Prostate gland (tissue), 2 donors: ENCODE results near the gene ITPR1. TPM values are rescaled to one million over a fixed set of nuclear protein-coding genes. Genes with fewer than 3 reads are reported as not detected.

Experiments used
- DNase-seq: peaks from one replicate; pipeline ENCODE4 v3.0.0-alpha.2; 2019; ENCODE audit warnings: low spot score
- H3K27ac ChIP-seq, 2 donors: fragments of 200-600 bp; sonication (generic); 2 replicates each; pipeline ENCODE4 v1.5.1; 2017 to 2019
- H3K27me3 ChIP-seq: fragments of 200-600 bp; sonication (generic); replicated peaks from 2 replicates; pipeline ENCODE4 v1.5.1; 2019; ENCODE audit not compliant: insufficient read depth
- H3K36me3 ChIP-seq, 2 donors: fragments of 200-600 bp; sonication (generic); 1 replicate in 1 of 2; 2 replicates in 1 of 2; pipeline versions ENCODE4 v1.5.1 to v1.8.1; 2017 to 2019
- H3K4me1 ChIP-seq: fragments of 200-600 bp; sonication (generic); replicated peaks from 2 replicates; pipeline ENCODE4 v1.5.1; 2019
- H3K4me3 ChIP-seq, 2 donors: fragments of 200-600 bp; sonication (generic); 2 replicates each; pipeline ENCODE4 v1.5.1; 2017 to 2019
- H3K9me3 ChIP-seq: fragments of 200-600 bp; sonication (generic); 2 replicates; pipeline ENCODE4 v1.5.1; 2017
- POLR2A ChIP-seq: fragments of 450-650 bp; IDR thresholded peaks from one replicate; pipeline ENCODE4 v1.6.1; 2016; ENCODE audit warnings: antibody characterized with exemption, mild to moderate bottlenecking
- POLR2AphosphoS5 ChIP-seq: sonication (generic); formaldehyde crosslinking; IDR thresholded peaks from one replicate; pipeline ENCODE4 v1.6.1; 2017; ENCODE audit warnings: antibody characterized with exemption
- WGBS: methylation state at CpG from one replicate; pipeline ENCODE4 v1.1.5; 2018; 5-methylcytosine and 5-hydroxymethylcytosine counted together
- intact Hi-C: fragments of 100-400 bp; cut with DNase I; formaldehyde crosslinking; loops from one replicate; pipeline ENCODE4 v1.14.2; 2022
- total RNA-seq, 2 donors: library from RNA; depleted of rRNA; stranded (reverse); fragments of >200 nt; gene quantifications; one replicate each; pipeline ENCODE4 v1.1.0, GENCODE V29; 2016
- TF ChIP-seq, protein P1 (sequence below), 4 experiments: fragments of 200-600 bp in 2 of 4; fragments of 450-650 bp in 2 of 4; sonication (generic) in 2 of 4; IDR thresholded peaks; 1 replicate in 3 of 4; 2 replicates in 1 of 4; pipeline ENCODE4 v1.5.1; 2016 to 2019; ENCODE audit warnings: antibody characterized with exemption in 4 of 4, mild to moderate bottlenecking in 2 of 4, moderate library complexity in 2 of 4

The ITPR1 gene
- total RNA-seq, 2 donors from 2014 or later, result 80.0 to 126 TPM

DNA sequence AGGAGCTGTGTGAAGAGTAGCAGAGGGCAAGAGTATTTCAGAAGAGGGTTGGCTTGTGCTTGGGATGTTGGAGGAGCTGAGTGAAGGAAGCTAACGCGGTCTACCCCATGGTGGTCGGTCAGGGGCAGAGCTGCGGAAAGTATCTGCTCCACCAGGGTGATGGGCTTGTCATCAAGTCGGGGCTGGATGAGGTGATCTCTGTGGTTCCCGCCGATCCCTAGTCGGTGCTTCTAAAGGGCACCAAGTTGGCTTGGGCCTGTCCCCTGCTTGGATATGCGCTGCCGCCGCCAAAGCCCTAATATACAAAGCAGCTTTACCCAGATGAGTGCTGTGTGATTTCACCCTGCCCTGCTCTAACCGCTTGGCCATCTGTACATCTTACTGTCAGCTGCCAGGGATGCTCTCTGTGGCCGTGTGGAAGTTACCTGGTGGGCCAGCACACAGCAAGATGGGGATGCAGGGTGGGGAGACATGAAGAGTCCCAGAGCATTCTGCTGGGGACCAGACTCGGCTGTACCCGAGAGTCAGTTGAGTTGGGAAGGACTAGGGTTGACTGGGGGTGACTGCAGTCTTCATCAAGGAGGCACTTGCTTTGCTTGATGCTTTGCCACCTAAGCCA, 260.0 kb downstream of the ITPR1 start:
- peaks cover 2% of the 10 kb centered on the region for H3K4me1 ChIP-seq
- TF ChIP-seq, protein P1, sequence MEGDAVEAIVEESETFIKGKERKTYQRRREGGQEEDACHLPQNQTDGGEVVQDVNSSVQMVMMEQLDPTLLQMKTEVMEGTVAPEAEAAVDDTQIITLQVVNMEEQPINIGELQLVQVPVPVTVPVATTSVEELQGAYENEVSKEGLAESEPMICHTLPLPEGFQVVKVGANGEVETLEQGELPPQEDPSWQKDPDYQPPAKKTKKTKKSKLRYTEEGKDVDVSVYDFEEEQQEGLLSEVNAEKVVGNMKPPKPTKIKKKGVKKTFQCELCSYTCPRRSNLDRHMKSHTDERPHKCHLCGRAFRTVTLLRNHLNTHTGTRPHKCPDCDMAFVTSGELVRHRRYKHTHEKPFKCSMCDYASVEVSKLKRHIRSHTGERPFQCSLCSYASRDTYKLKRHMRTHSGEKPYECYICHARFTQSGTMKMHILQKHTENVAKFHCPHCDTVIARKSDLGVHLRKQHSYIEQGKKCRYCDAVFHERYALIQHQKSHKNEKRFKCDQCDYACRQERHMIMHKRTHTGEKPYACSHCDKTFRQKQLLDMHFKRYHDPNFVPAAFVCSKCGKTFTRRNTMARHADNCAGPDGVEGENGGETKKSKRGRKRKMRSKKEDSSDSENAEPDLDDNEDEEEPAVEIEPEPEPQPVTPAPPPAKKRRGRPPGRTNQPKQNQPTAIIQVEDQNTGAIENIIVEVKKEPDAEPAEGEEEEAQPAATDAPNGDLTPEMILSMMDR (IDR thresholded peaks at IDR 0.05), result no peak
- no peak for TF ChIP-seq POLR2A
- no peak for TF ChIP-seq POLR2AphosphoS5

DNA sequence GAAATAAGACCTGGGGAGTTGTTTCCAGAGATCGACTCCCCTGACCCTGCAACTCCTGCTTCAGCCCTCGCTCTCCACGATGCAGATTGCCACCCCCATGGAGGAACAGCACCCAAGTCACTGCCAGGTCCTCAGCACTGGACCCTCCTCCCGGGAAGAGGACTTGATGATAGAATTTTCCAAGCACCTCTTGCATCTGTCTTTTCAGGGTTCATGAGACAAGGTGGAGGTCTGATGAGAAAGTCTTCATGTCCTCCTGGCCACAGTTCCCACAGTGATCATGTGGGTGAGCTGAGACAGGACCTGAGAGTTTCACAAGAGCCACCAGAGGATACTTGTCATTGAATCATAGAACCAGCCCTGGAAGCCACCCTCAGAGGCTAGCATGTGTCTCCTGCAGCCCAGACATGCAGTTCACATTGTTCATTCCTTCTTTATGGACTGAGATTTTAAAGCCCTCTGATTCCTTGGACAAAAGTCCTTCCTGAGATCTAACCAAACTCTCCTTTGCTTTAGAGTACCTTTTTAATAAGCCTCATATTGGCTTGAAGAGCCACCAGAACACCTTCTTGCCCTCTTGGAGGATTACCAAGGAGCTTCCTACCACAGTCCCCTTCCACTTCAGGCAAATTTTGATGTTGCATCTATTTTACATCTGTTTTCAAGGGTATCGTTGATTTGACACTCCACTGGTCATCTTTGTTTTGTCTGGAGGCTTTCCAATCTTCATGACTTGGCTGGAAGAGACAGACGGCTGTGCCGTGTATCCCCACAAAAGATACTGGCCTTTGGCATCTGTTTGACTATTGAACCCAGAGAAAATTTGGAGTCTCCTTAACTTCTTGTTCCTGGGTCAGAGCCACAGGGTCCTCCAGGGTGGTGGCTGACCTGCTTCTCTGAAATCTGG, 261.3 kb downstream of the ITPR1 start:
- Histone ChIP-seq H3K9me3 (no peaks in the 10 kb centered on the region), H3K4me3 (no peak overlapping the region), H3K36me3 (no peaks in the 10 kb centered on the region), H3K4me1 (peaks cover 2% of the 10 kb centered on the region), H3K27me3 (no peaks in the 10 kb centered on the region), H3K27ac (peak overlapping the region in 1 of 2 donors; percentile 16)
- WGBS, result 80% methylated on average over 7 of the region's 7 CpGs
- no peak for TF ChIP-seq POLR2A
- no peak for TF ChIP-seq POLR2AphosphoS5
- TF ChIP-seq, protein P1 (IDR thresholded peaks at IDR 0.05), result no peak
- DNase-seq, result no peak
- intact Hi-C loops, result no loop called here

More for the DNA sequence above, 260.0 kb downstream of the ITPR1 start:
- WGBS, result 97% methylated on average over 15 of the region's 15 CpGs
- H3K36me3 ChIP-seq, result no peaks in the 10 kb centered on the region
- intact Hi-C loops, result no loop called here
- no peak overlapping the region for H3K4me3 ChIP-seq
- H3K9me3 ChIP-seq, result no peaks in the 10 kb centered on the region
- no peak for DNase-seq
- no peaks in the 10 kb centered on the region for H3K27me3 ChIP-seq
- H3K27ac ChIP-seq, result no peak overlapping the region

DNA sequence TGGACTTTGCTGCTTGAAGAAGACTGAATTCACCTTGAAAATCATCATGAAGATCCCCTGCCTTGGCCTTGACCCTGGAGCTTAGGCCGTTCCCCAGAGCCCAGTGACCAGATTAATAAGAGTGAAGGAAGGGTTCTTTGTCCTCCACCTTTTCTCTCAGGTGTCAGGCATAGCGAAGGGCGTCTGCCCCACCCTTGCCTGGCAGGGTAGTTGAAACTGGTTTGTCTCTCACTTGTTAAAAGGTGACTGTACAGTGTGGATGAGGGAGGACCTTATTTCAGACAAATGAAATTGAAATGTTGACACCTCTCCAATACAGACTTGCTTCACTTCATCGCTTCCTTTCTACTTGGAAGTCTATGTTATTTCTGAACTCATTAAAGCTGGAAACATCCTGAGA, 262.4 kb downstream of the ITPR1 start:
- Histone ChIP-seq H3K4me1 (peaks cover 2% of the 10 kb centered on the region), H3K27me3 (no peaks in the 10 kb centered on the region), H3K27ac (peak overlapping the region in 1 of 2 donors; percentile 16), H3K36me3 (no peaks in the 10 kb centered on the region), H3K9me3 (no peaks in the 10 kb centered on the region), H3K4me3 (no peak overlapping the region)
- intact Hi-C loops, result no loop called here
- DNase-seq, result no peak
- TF ChIP-seq POLR2A (no peak), POLR2AphosphoS5 (no peak)
- TF ChIP-seq, protein P1 (IDR thresholded peaks at IDR 0.05), result no peak
- WGBS, result 58% methylated on average over 4 of the region's 4 CpGs

DNA sequence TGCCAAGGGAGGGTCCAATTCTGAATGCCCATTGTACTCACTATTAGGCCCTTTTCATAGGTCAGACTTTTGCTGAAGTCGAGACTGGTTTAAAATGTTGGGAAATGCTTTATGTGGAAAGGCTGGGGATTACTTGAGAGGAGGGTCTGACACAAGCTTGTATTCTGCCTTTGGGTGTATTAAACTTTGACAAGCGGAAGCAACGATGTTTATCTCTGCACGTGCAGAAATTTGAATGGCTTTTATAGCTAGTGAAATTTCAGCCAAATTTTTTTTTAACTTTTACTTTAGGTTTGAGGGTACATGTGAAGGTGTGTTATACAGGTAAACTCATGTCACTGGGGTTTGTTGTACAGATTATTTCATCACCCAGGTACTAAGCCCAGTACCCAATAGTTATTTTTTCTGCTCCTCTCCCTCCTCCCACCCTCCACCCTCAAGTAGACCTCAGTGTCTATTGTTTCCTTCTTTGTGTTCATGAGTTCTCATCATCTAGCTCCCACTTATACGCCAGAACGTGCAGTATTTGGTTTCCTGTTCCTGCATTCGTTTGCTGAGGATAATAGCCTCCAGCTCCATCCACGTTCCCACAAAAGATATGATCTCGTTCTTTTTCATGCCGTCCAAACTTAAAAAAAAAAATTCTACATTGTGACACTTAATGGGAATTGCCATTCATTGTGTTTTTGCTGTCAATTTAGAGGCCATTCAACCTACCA, 263.1 kb downstream of the ITPR1 start:
- Histone ChIP-seq H3K27ac (peak overlapping the region; percentile 16 to 29), H3K4me1 (peaks cover 2% of the 10 kb centered on the region), H3K9me3 (no peaks in the 10 kb centered on the region), H3K27me3 (no peaks in the 10 kb centered on the region), H3K4me3 (no peak overlapping the region), H3K36me3 (no peaks in the 10 kb centered on the region)
- 33% methylated on average over 10 of the region's 10 CpGs for WGBS
- TF ChIP-seq, protein P1 (IDR thresholded peaks at IDR 0.05), result no peak
- TF ChIP-seq POLR2A (no peak), POLR2AphosphoS5 (no peak)
- no peak for DNase-seq
- intact Hi-C loops, result no loop called here
